HG02759 (cell line): ENCODE data around the gene GNLY.
"Not testable (repeated sequence)": the region's sequence is repeated elsewhere in the genome, so short reads cannot be mapped to it uniquely, and the experiment has no call there.

Experiments used
- ATAC-seq: cut with Tn5 transposase; IDR thresholded peaks from one replicate; pipeline ENCODE4 v1.9.1; 2021; ENCODE audit warnings: mild to moderate bottlenecking, moderate library complexity; ENCODE audit not compliant: unreplicated experiment

GNLY gene

GRCh38 chr2:85663594-85664565 is 30.3 kb upstream of the GNLY start:
- no peak for ATAC-seq

GRCh38 chr2:85665264-85665937 is 28.8 kb upstream of the GNLY start:
- ATAC-seq: no peak

DNA sequence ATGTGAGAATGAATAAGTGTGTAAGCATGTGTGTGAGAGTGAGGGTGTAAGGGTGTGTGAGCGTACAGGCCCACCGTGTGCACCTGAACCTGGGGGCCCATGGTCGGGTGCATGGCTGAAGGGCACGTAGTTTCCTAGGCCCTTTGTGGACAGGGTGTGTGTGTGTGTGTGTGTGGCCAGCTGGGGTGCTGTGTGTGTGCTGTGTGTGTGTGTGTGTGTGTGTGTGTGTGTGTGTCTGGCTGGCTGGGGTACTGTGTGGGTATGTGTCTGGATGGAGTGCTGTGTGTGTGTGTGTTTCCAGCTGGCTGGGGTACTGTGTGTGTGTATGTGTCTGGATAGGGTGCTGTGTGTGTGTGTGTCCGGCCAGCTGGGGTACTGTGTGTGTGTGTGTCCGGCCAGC is 28.1 kb upstream of the GNLY start:
- ATAC-seq: no peak

GRCh38 chr2:85666435-85667316 is 27.5 kb upstream of the GNLY start:
- no peak for ATAC-seq

DNA sequence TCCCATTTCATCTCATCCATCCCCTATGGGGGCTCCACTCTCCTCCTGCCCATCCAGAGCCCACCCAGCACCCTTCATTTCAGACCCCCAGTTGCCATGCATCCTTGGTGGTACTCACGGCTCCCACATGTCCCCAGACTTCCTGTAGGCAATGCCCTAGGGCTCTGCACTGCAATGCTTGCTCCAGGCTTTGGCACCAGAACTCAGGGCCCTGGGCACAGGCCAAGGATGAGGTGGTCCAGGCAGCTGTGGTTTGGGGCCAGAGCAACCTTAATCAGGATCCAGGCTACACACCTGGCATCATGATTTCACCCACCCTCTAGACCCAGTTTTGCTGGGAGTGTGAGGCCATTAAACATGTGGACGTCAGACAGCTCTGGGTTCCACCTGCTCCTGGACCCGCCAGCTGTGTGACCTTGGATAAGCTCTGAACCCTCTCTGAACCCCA is 26.6 kb upstream of the GNLY start:
- ATAC-seq: no peak

- ATAC-seq: no peak
These were observed 25.9 kb upstream of the GNLY start, which contains the start of gene SFTPB for GRCh38 chr2:85668009-85668856. Gene SFTPB, minus strand, starts transcription at chr2:85668199. Its CDS starts 16 bp downstream, at chr2:85668183.

GRCh38 chr2:85668857-85669142 is 25.4 kb upstream of the GNLY start:
- ATAC-seq: no peak

DNA sequence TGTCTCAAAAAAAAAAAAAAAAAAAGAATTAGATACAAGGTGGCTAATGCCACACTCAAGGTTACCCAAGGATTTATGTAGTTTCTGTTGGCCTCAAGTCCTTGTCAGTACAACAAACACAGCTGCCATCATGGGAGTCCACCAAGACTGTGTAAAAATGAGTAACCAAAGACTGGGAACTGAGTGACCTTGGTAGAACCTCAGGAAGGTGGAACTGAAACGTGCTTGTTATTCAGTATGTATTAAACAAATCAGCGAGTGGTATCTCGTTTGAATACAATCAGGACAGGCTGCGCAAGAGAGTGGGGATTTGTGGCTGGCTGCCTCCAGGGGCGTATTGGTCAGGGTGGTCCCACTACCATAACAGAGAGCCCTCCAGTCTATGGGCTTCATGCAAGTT is 24.6 kb upstream of the GNLY start:
- peak; percentile 62 for ATAC-seq

- not testable (repeated sequence) for ATAC-seq
These were observed 23.7 kb upstream of the GNLY start for GRCh38 chr2:85670416-85670815.

DNA sequence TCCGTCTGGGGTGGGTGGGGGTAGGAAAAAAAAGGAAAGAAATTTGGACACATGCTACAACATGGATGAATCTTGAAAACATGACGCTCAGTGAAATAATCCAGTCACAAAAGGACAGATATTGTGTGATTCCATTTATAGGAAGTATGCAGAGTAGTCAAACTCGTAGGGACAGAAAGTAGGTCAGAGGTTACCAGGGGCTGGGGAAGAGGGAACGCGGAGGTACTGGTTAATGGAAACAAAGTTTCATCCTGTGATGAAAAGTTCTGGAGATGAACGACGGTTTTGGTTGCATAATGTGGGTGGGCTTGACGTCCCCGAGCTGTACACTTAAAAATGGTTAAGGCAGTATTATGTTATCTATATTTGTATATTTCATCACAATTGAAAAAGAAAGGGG is 21.7 kb upstream of the GNLY start:
- no peak for ATAC-seq

- no peak for ATAC-seq
These were observed 20.3 kb upstream of the GNLY start for GRCh38 chr2:85673716-85674375.

DNA sequence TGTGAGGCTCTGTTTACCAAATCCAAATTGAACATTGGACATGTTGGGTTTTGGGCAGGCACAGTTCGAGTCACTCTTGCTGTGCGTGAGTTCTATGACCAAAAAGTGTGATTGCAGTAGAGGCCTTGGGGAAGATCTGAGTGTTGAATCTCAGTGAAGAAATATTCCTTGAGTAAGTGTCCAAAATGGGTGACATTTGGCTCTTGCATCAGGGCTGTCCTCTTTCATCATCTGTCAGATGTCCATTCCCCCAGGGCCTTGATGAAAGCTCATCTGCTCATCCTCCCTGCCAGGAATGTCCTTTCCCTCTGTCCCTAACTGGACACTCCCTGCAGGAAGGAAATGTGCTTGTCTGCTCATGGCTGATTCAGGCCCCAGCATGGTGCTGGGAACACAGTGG is 19.7 kb upstream of the GNLY start:
- no peak for ATAC-seq

DNA sequence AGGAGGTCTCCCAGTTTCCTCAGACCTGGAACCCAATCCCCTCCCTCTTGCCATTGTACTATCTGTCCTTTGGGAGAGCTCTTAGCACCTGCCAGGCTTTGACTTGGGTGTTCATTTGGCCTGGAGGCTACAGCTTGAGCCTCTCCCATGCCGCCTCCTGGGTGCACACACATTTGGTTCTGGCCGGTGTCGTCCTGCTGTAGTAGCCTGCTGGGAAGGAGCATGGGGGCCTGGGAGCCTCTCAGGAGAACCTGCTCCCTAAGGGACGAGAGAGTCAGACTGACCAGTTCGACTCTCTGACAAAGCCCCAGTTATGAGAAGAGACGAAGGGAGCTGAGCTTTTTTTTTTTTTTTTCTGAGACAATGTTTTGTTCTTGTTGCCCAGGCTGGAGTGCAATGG is 18.7 kb upstream of the GNLY start:
- ATAC-seq: no peak

DNA sequence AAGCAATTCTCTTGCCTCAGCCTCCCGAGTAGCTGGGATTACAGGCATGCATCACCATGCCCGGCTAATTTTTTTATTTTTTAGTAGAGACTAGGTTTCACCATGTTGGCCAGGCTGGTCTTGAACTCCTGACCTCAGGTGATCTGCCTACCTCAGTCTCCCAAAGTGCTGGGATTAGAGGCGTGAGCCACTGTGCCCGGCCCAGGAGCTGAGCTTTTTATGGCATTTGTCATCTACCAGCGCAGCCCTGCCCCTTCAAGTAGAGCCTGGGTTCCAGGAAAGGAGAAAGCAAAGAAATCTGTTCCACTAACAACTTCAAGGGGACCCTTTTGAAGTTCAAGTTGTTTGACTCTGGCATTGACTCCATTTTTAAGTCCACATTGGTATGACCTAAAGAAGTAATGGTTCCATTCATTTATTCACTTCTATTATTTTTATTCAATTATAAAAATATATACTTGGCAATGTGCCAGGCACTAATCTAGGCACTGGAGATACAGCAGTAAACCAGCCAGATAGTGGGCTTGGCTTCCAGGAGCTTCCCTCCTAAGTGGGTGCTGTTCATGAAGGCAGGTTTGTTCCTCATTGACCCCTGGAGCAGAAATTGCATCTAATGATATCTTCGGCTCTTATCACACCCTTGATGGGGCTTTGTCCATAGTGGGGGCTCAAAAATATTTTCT is 18.2 kb upstream of the GNLY start:
- no peak for ATAC-seq

- no peak for ATAC-seq
These were observed 15.8 kb upstream of the GNLY start for GRCh38 chr2:85678377-85678776.

DNA sequence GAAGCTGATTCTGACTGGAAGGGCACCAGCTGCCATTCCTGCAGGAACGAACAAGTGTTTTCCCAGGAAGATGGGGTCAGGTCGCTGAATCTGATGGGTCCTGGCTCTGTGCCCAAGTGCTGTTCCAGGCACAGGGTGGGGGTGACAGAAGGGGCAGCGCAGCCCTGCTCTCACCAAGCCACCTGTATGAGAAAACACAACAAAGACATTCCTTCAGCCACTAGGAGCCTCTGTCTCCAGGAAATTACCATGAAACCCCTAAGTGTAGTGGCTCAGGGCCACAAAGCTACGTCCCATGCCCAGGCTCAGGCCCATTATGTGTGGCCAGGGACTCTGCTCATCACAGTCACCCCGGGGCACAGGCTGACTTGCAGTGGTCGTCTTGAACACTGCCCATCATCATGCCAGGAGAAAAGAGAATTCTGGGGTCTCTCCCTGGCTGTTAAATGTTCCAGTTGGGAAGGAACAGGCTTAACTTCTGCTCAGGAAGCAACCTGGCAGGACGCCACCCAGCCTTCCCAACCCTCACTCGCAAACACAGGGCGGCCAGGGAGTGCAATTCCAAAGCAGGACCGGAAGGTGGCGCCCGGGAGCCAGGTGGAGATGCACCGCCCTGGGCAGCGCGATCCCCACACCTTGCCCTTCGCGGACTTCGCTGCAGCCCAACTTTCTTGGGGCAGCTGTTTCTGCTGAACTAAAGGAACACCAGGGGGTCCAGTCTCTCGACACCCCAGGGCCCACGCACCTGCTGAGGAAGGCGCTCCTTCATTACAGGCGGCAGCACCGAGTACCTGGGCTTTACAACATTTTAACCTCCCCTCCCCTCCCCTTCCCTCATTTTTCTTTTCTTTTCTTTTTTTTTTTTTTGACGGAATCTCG is 15.1 kb upstream of the GNLY start:
- peak; percentile 81 for ATAC-seq

GRCh38 chr2:85680707-85681371 is 13.3 kb upstream of the GNLY start:
- ATAC-seq: no peak

- no peak for ATAC-seq
These were observed 12.8 kb upstream of the GNLY start for GRCh38 chr2:85681372-85681763.
